ENCODE measurements around the gene SYT14.

DNA sequence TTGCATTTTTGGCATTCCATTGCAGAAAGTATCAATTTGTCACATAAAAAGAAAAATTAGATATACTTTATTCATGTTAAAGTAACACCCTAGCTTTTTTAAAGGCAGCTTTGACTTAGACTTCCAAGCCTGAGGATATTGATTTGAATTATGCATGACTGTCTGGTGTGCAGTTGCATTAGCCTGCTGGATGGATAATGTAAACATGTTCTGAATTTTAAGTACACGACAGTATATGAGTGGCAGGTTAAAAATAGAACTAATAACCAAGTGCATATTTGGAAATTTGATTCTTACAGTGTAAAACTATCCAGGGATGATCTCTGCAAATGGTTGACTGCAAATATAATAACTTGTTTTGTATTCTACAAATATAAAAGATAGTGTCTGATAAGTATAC, 124.0 kb downstream of the SYT14 start:
- TF ChIP-seq, protein P1, sequence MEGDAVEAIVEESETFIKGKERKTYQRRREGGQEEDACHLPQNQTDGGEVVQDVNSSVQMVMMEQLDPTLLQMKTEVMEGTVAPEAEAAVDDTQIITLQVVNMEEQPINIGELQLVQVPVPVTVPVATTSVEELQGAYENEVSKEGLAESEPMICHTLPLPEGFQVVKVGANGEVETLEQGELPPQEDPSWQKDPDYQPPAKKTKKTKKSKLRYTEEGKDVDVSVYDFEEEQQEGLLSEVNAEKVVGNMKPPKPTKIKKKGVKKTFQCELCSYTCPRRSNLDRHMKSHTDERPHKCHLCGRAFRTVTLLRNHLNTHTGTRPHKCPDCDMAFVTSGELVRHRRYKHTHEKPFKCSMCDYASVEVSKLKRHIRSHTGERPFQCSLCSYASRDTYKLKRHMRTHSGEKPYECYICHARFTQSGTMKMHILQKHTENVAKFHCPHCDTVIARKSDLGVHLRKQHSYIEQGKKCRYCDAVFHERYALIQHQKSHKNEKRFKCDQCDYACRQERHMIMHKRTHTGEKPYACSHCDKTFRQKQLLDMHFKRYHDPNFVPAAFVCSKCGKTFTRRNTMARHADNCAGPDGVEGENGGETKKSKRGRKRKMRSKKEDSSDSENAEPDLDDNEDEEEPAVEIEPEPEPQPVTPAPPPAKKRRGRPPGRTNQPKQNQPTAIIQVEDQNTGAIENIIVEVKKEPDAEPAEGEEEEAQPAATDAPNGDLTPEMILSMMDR (conservative IDR thresholded peaks at IDR 0.05; ENCODE audit: low read depth, low read length) = no peak
- no peak for TF ChIP-seq CEBPB (IDR thresholded peaks at IDR 0.05; ENCODE audit: low read depth, low read length)
- TF ChIP-seq RCOR1 (IDR thresholded peaks at IDR 0.05; ENCODE audit: insufficient replicate concordance, low read length) = no peak
- no peak for TF ChIP-seq SMC3 (IDR thresholded peaks at IDR 0.05; ENCODE audit: low read depth, low read length)
- TF ChIP-seq POLR2A (IDR thresholded peaks at IDR 0.05; ENCODE audit: low read depth, low read length) = no peak
- TF ChIP-seq BHLHE40 (IDR thresholded peaks at IDR 0.05; ENCODE audit: low read depth, low read length) = no peak
- no peak for TF ChIP-seq USF2 (IDR thresholded peaks at IDR 0.05; ENCODE audit: low read depth, low read length)
- no peak for TF ChIP-seq FOS (IDR thresholded peaks at IDR 0.05; ENCODE audit: low read depth, low read length)
- TF ChIP-seq, protein P2, sequence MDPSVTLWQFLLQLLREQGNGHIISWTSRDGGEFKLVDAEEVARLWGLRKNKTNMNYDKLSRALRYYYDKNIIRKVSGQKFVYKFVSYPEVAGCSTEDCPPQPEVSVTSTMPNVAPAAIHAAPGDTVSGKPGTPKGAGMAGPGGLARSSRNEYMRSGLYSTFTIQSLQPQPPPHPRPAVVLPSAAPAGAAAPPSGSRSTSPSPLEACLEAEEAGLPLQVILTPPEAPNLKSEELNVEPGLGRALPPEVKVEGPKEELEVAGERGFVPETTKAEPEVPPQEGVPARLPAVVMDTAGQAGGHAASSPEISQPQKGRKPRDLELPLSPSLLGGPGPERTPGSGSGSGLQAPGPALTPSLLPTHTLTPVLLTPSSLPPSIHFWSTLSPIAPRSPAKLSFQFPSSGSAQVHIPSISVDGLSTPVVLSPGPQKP (IDR thresholded peaks at IDR 0.05; ENCODE audit: borderline replicate concordance, low read depth, low read length) = no peak
- TF ChIP-seq RFX5 (IDR thresholded peaks at IDR 0.05; ENCODE audit: low read depth, low read length) = no peak
- TF ChIP-seq MXI1 (IDR thresholded peaks at IDR 0.05; ENCODE audit: borderline replicate concordance, low read depth, low read length) = no peak
- TF ChIP-seq NFE2L2 (IDR thresholded peaks at IDR 0.05; ENCODE audit: low read depth, low read length) = no peak
- no peak for TF ChIP-seq RAD21 (IDR thresholded peaks at IDR 0.05; ENCODE audit: low read length)
